Body of pancreas (tissue), 4 donors: ENCODE measurements around the gene PAQR8. TPM values are rescaled to one million over a fixed set of nuclear protein-coding genes. Genes with fewer than 3 reads are reported as not detected.

Experiments
- ATAC-seq: fragments of 150-250 bp; one replicate; pipeline ENCODE4 v1.9.1; 2016
- DNase-seq, 4 donors: peaks; one replicate each; pipeline ENCODE4 v3.0.0-alpha.2; 2019
- H3K27ac ChIP-seq, 4 donors: fragments of 200-600 bp; sonication (generic); 1 replicate in 3 of 4; 2 replicates in 1 of 4; pipeline versions ENCODE4 v1.5.1 to v1.6.1; 2016 to 2019; ENCODE audit warnings: mild to moderate bottlenecking in 1 of 4, mixed read lengths in 1 of 4, moderate library complexity in 1 of 4
- H3K27me3 ChIP-seq, 2 donors: fragments of 200-600 bp; sonication (generic); one replicate each; pipeline ENCODE4 v1.6.0; 2016; ENCODE audit warnings: mild to moderate bottlenecking in 1 of 2
- H3K36me3 ChIP-seq, 2 donors: fragments of 200-600 bp; sonication (generic); replicated peaks in 1 of 2; 2 replicates each; pipeline ENCODE4 v1.5.1; 2016; ENCODE audit warnings: low read depth in 2 of 2; ENCODE audit not compliant: insufficient read depth in 1 of 2
- H3K4me1 ChIP-seq: fragments of 200-600 bp; sonication (generic); one replicate; pipeline ENCODE4 v1.6.0; 2016
- H3K4me3 ChIP-seq, 2 donors: fragments of 200-600 bp; sonication (generic); 1 replicate in 1 of 2; 2 replicates in 1 of 2; pipeline ENCODE4 v1.5.1; 2016 to 2019
- H3K9me3 ChIP-seq, 3 donors: fragments of 200-600 bp; sonication (generic); 1 replicate in 2 of 3; 2 replicates in 1 of 3; pipeline ENCODE4 v1.5.1; 2016
- CTCF ChIP-seq, 7 experiments: fragments of 450-650 bp in 4 of 7; fragments of 200-600 bp in 3 of 7; sonication (generic) in 3 of 7; IDR thresholded peaks; one replicate each; pipeline ENCODE4 v1.5.1; 2016 to 2019; ENCODE audit warnings: antibody characterized with exemption in 7 of 7
- POLR2A ChIP-seq, 3 donors: fragments of 450-650 bp; IDR thresholded peaks; one replicate each; pipeline ENCODE4 v1.6.1; 2016; ENCODE audit warnings: antibody characterized with exemption in 3 of 3, mild to moderate bottlenecking in 2 of 3
- WGBS, 2 donors: methylation state at CpG; one replicate each; pipeline ENCODE4 v1.1.5; 2017; 5-methylcytosine and 5-hydroxymethylcytosine counted together
- intact Hi-C: fragments of 100-400 bp; cut with DNase I; formaldehyde crosslinking; loops from one replicate; pipeline ENCODE4 v1.15.1; 2023
- total RNA-seq, 2 donors: library from RNA; depleted of rRNA; stranded (reverse); fragments of >200 nt; gene quantifications; one replicate each; pipeline ENCODE4 v1.1.0, GENCODE V29; 2016

The PAQR8 gene
- total RNA-seq, 2 donors from 2014 or later, result 4.0 to 4.9 TPM

- no peak overlapping the region for H3K27ac ChIP-seq
- H3K27me3 ChIP-seq, result no peaks in the 10 kb centered on the region
- H3K36me3 ChIP-seq, result no peaks in the 10 kb centered on the region
- H3K9me3 ChIP-seq, result no peaks in the 10 kb centered on the region
- intact Hi-C loops, result no loop called here
- DNase-seq (no peak), ATAC-seq (no peak)
- H3K4me3 ChIP-seq, result no peak overlapping the region
- WGBS, 2 donors, result 39% methylated on average over 4 of the region's 4 CpGs
- no peaks in the 10 kb centered on the region for H3K4me1 ChIP-seq
- no peak for TF ChIP-seq CTCF (IDR thresholded peaks at IDR 0.05)
- TF ChIP-seq POLR2A (IDR thresholded peaks at IDR 0.05), result no peak
Observed at GRCh38 chr6:52317841-52318581, 43.9 kb upstream of the PAQR8 start.

- intact Hi-C loops, result no loop called here
- Histone ChIP-seq H3K4me3 (no peak overlapping the region), H3K9me3 (no peaks in the 10 kb centered on the region), H3K4me1 (no peaks in the 10 kb centered on the region), H3K27me3 (no peaks in the 10 kb centered on the region), H3K36me3 (no peaks in the 10 kb centered on the region), H3K27ac (no peak overlapping the region)
- no peak for DNase-seq
- 84 to 87% methylated on average over 6 of the region's 6 CpGs for WGBS, 2 donors
- TF ChIP-seq CTCF (IDR thresholded peaks at IDR 0.05) (no peak), POLR2A (IDR thresholded peaks at IDR 0.05) (no peak)
- ATAC-seq, result no peak
Observed at GRCh38 chr6:52324189-52324588, 37.8 kb upstream of the PAQR8 start.

GRCh38 chr6:52325695-52326471 lies 36.1 kb upstream of the PAQR8 start:
- H3K27me3 ChIP-seq, result no peaks in the 10 kb centered on the region
- intact Hi-C loops, result no loop called here
- no peak overlapping the region for H3K4me3 ChIP-seq
- no peak for ATAC-seq
- H3K27ac ChIP-seq, result no peak overlapping the region
- TF ChIP-seq POLR2A (IDR thresholded peaks at IDR 0.05), result no peak
- no peak for TF ChIP-seq CTCF (IDR thresholded peaks at IDR 0.05)
- 77 to 85% methylated on average over 14 of the region's 14 CpGs for WGBS, 2 donors
- H3K4me1 ChIP-seq, result no peaks in the 10 kb centered on the region
- DNase-seq, result no peak
- H3K36me3 ChIP-seq, result no peaks in the 10 kb centered on the region
- no peaks in the 10 kb centered on the region for H3K9me3 ChIP-seq

GRCh38 chr6:52326540-52327364 lies 35.2 kb upstream of the PAQR8 start:
- Histone ChIP-seq H3K27ac (no peak overlapping the region), H3K4me3 (no peak overlapping the region), H3K36me3 (no peaks in the 10 kb centered on the region), H3K9me3 (no peaks in the 10 kb centered on the region), H3K27me3 (no peaks in the 10 kb centered on the region), H3K4me1 (no peaks in the 10 kb centered on the region)
- TF ChIP-seq POLR2A (IDR thresholded peaks at IDR 0.05), result no peak
- TF ChIP-seq CTCF (IDR thresholded peaks at IDR 0.05), result no peak
- 80 to 83% methylated on average over 3 of the region's 3 CpGs for WGBS, 2 donors
- DNase-seq (no peak), ATAC-seq (no peak)
- intact Hi-C loops, result no loop called here
